Small intestine (tissue), 7 donors: Measurements from ENCODE around the gene OR2A1. TPM values are rescaled to one million over a fixed set of nuclear protein-coding genes. Genes with fewer than 3 reads are reported as not detected.
"Not testable (repeated sequence)": the region's sequence is repeated elsewhere in the genome, so short reads cannot be mapped to it uniquely, and the experiment has no call there.

Source experiments
- DNase-seq, 2 donors: peaks; one replicate each; pipeline versions ENCODE4 v3.0.0 to v3.0.0-alpha.2; 2013
- FAIRE-seq: peaks from 2 replicates; lab custom pipeline; 2012; peaks lifted over from hg19 to GRCh38; lab: Jason Lieb, UNC
- H3K27ac ChIP-seq, 3 donors: one replicate each; pipeline ENCODE4 v1.5.1; 2013; ENCODE audit warnings: low read length in 2 of 3, mild to moderate bottlenecking in 2 of 3, control low read depth in 1 of 3, inconsistent platforms in 1 of 3, low read depth in 1 of 3, moderate library complexity in 1 of 3
- H3K27me3 ChIP-seq, 3 donors: one replicate each; pipeline ENCODE4 v1.6.1; 2013; ENCODE audit warnings: low read length in 3 of 3, inconsistent platforms in 1 of 3; ENCODE audit not compliant: control insufficient read depth in 3 of 3, insufficient read depth in 3 of 3
- H3K36me3 ChIP-seq, 3 donors: one replicate each; pipeline ENCODE4 v1.6.1; 2013; ENCODE audit warnings: low read length in 3 of 3, inconsistent platforms in 1 of 3, low read depth in 1 of 3, mild to moderate bottlenecking in 1 of 3, moderate library complexity in 1 of 3; ENCODE audit not compliant: control insufficient read depth in 3 of 3, insufficient read depth in 2 of 3
- H3K4me1 ChIP-seq, 3 donors: one replicate each; pipeline ENCODE4 v1.6.1; 2013; ENCODE audit warnings: low read length in 2 of 3, inconsistent platforms in 1 of 3, low read depth in 1 of 3, mild to moderate bottlenecking in 1 of 3, moderate library complexity in 1 of 3; ENCODE audit not compliant: control insufficient read depth in 3 of 3, insufficient read depth in 2 of 3
- H3K4me3 ChIP-seq, 3 donors: one replicate each; pipeline ENCODE4 v1.5.1; 2013; ENCODE audit warnings: low read length in 3 of 3, control low read depth in 1 of 3, inconsistent platforms in 1 of 3, low read depth in 1 of 3, mild to moderate bottlenecking in 1 of 3, moderate library complexity in 1 of 3
- H3K9me3 ChIP-seq, 2 donors: one replicate each; pipeline ENCODE4 v1.6.1; 2013; ENCODE audit warnings: low read depth in 1 of 2, low read length in 1 of 2; ENCODE audit not compliant: control insufficient read depth in 2 of 2, insufficient read depth in 1 of 2
- WGBS, 3 donors: extraction: QIAGEN DNeasy Blood & Tissue Kit; methylation state at CpG; one replicate each; pipeline ENCODE4 v1.1.7; 2013; 5-methylcytosine and 5-hydroxymethylcytosine counted together
- polyA plus RNA-seq, 4 donors: library from polyadenylated mRNA; stranded (reverse) in 3 of 4; unstranded in 1 of 4; fragments of 200-250 nt in 3 of 4; fragments of 120-200 nt in 1 of 4; gene quantifications; one replicate each; pipeline versions ENCODE4 v1.2.1 to v1.2.3, GENCODE V29; 2013
- donor health status: healthy with polysubstance abuse.
- donor health status: control.
- donor health status: control.
- donor health status: Bipolar disorder and iron deficiency.
- donor health status: healthy.

The OR2A1 gene
- polyA plus RNA-seq, 4 donors = 0.04 to 0.46 TPM; not detected in 2

DNA sequence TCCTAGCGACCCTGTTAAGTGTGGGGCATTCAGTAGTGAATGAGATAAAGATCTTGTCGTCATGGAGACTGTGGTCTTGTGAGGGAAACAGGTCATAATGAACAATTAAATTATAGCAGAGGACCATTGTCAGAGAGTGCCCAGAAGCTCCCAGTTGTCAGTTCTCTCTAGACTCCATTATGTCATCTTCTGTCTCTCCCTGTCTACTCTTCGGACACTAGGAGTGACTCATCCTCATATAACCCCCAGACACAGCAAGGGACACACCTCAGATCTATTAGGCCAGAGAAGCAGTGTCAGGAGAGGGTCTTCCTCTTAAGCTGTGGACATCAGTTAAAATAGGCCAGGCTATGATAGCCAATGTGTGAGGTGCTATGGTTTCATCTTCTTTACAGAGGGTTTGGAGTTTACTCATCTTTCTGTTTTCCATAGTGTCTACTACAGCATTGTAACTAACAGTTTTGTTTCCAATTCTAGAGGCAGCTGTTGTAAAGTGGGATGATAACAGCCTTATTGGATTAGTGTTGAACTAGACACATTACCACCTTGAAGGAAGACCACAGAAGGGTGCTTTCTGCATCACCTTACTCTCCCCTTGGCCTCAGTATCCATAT, 24.9 kb upstream of the OR2A1 start:
- not testable (repeated sequence) for FAIRE-seq, H3K27ac ChIP-seq, H3K9me3 ChIP-seq, H3K36me3 ChIP-seq, H3K4me1 ChIP-seq, DNase-seq, H3K4me3 ChIP-seq, H3K27me3 ChIP-seq
- no CpG with 5 or more reads among the region's 3 CpGs for WGBS, 3 donors

DNA sequence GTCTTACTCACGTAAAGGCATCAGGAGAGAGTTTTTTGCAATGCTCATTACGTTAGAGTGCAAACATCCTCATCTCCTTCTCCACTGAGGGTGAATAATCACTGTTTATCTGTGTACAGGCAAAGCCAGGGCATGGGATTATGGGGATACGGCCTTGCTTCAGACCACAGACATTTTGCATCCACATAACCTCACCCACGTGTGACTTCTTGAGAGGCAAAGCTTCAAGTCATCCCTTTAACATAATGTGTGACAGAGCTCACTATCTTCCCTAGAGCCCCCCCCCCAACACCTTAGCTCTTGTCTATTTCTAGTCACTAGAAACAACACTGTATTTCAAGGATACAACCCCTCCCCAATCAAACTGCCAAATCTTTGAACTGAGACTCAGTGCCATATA, 20.6 kb upstream of the OR2A1 start:
- FAIRE-seq, H3K4me3 ChIP-seq, H3K27me3 ChIP-seq, H3K4me1 ChIP-seq, DNase-seq, H3K9me3 ChIP-seq, H3K27ac ChIP-seq, H3K36me3 ChIP-seq: not testable (repeated sequence)
- 47 to 59% (median 49%) methylated on average over 2 of the region's 4 CpGs for WGBS, 3 donors

DNA sequence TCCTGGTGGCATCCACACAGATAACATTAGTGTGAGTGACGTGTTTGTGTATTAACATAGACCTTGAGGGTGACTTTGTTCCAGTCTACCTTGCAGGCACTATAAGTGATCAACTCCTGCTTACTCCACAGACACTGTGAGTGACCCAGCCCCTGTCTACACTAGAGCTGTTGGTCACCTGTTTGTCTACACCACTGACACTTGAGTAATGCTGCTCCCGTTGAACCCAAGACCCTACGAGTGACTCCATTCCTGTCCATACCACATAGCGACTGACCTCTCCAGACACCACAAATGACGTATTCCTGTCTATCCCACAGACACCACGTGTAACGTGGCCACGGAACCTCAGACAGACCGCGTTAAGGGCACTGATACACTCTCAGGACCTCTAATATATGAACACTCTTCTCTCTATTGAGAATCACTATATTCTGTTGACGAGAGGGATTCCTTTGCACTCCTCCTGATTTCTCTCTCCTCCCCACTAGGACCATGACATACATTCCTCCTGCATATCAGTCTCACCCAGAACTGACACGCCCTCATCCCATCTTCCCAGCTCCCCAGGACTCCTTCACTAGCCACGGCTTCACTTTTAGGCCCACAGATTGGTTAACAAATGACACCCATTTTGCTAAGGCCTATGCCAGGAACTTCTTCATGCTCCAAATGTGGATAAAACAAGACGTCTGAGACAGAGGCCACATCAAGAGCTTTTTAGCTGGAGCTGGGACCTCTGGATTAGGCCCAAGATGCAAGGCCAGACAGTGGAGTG, 19.6 kb upstream of the OR2A1 start:
- H3K4me3 ChIP-seq, H3K27ac ChIP-seq, H3K27me3 ChIP-seq, H3K9me3 ChIP-seq, DNase-seq, H3K36me3 ChIP-seq, FAIRE-seq, H3K4me1 ChIP-seq: not testable (repeated sequence)
- WGBS, 3 donors = 88 to 97% (median 96%) methylated on average over 2 to 3 of the region's 14 CpGs

DNA sequence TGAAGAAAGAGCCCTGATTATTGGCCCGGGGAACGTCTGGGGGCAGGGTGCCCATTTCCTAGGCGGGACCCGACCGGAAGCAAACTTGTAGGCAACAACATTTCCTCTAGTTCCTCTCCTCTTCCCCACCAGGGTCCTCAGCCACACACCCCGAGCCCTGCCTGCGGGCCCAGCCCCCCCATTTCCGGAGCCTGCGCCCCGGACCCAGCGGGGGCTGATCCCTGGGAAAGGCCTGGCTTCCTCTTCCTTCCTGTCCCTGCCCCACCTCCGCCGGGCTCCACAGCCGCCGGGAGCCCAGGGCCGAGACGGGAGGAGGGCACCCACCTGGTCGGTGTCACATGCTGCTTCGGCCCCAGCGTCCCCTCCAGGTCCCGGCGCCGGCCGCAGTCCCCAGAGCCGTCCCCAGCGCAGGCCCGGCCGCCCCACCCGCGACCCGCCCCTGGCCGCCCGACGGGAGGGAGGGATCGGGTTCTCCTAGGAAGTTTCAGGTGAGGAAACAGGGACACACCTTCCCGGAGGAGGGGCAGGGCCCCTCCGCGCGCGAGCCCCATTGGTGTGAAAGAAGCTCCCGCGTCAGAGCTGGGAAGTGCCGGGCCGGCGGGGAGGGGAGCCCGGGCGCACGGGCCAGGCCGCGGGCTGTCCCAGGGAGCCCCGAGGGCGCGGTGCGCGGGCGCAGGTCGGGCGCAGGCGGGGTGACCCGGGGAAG, 18.3 kb upstream of the OR2A1 start:
- WGBS, 3 donors = no CpG with 5 or more reads among the region's 60 CpGs
- not testable (repeated sequence) for H3K9me3 ChIP-seq, DNase-seq, H3K36me3 ChIP-seq, FAIRE-seq, H3K27me3 ChIP-seq, H3K4me1 ChIP-seq, H3K4me3 ChIP-seq, H3K27ac ChIP-seq

DNA sequence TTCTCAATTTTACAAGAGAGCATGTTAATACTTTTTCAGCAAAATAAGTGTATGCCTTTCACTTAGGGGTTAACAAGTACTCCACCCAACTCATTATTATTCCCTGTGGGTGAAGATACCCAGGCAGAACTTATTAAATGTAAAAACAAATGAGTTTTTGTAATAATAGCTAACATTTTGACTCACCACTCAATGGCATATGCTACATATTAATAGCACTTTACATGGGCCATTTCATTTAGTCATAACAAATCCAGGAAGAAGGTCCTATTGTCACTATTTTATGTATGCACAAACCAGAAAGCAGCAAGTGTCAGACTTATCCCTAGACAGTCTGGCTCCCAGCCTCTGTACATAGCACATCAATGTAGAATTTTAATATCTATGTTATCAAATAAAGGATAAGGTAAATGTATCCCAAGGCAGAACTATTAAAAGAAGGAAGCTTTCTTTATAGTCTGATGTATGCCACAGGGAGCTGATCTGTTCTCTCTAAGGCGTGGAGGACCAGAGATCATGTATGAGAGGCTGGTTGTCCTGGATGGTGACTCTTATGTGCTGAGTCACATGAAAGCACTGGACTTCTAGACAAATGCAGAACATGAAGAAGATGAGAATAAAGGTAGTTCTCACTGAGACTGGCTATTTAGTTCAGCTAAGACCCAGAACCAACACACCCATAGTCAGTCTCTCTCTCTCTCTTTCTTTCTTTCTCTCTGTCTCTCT, 9.5 kb upstream of the OR2A1 start:
- H3K27me3 ChIP-seq, H3K4me3 ChIP-seq, H3K9me3 ChIP-seq, FAIRE-seq, H3K4me1 ChIP-seq, H3K27ac ChIP-seq, H3K36me3 ChIP-seq, DNase-seq: not testable (repeated sequence)
- WGBS, 3 donors = no CpG with 5 or more reads among the region's 1 CpG

DNA sequence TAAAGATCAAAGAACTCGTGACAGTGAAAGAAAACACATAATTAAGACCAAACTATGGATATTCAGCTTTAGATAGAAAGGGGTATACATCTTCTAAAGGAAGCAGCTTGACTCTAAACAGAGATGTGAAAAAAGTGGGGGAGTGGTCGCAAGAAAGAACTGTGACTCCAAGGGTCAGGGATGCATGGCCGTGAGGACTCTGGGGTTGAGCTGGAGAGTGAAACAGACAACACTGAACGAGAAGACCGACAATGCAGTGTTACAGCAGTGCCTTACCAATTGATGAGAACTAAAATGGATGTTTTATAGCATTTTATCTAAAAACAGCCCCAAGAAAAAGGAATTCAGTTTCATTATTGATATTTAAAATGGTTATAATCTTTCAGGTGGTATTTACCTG, 8.6 kb upstream of the OR2A1 start:
- not testable (repeated sequence) for H3K27ac ChIP-seq, H3K4me3 ChIP-seq, DNase-seq, H3K4me1 ChIP-seq, H3K9me3 ChIP-seq, H3K27me3 ChIP-seq, H3K36me3 ChIP-seq, FAIRE-seq
- no CpG with 5 or more reads among the region's 5 CpGs for WGBS, 3 donors

DNA sequence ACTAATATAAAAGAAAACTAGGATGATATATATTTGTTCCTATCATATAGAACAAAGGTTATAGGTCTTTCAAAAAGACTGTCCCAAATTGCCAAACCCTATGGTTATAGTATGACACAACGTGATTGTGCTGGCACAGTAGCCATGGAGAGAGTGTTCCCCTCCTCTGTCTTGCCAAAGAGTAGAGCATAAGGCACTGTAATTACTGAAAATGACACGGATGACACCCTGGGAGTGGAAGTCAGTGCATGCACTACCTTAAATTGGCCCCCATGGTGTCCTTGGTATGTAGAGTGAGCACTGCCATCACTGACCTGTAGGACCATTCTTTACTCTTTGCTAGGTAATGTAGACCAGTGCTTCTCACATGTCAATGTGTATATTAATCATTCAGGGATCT, 7.1 kb upstream of the OR2A1 start:
- not testable (repeated sequence) for FAIRE-seq, DNase-seq, H3K4me3 ChIP-seq, H3K4me1 ChIP-seq, H3K27ac ChIP-seq, H3K36me3 ChIP-seq, H3K9me3 ChIP-seq, H3K27me3 ChIP-seq
- no CpG with 5 or more reads among the region's 2 CpGs for WGBS, 3 donors

DNA sequence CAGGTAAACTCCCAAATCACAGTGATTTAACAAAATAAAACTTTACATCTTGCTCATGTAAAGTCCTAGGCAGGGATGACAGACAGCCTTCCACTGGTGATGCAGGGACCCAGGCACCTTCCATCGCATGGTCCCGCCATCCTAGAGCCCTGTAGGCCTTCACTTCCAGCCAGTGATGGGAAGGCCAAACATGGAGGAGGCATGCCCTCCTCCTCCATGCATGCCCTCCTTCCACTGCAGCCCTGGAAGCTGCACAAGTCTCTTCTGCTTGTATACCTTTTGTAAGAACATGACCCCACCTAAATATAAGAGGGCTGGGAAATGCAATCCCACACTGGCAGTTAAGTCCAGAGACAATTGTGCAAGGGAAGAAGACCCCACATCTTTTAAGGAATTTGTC, 2.5 kb upstream of the OR2A1 start:
- no CpG with 5 or more reads among the region's 2 CpGs for WGBS, 3 donors
- FAIRE-seq, H3K36me3 ChIP-seq: not testable (repeated sequence)

More for the DNA sequence above, 2.5 kb upstream of the OR2A1 start:
- not testable (repeated sequence) for H3K4me3 ChIP-seq, H3K27me3 ChIP-seq, H3K27ac ChIP-seq, H3K4me1 ChIP-seq, DNase-seq, H3K9me3 ChIP-seq
